Hepatocyte (in vitro differentiated cells): ENCODE data around the gene MVD. TPM values are rescaled to one million over a fixed set of nuclear protein-coding genes. Genes with fewer than 3 reads are reported as not detected.

Experiments
- DNase-seq: peaks from one replicate; pipeline ENCODE4 v3.0.0-alpha.2; 2016; ENCODE audit warnings: low spot score
- H2AFZ ChIP-seq: fragments of 200-600 bp; sonication (generic); 2 replicates; pipeline ENCODE4 v1.6.0; 2016; ENCODE audit warnings: antibody characterized with exemption, mild to moderate bottlenecking
- H3K27ac ChIP-seq: fragments of 200-600 bp; sonication (generic); 2 replicates; pipeline ENCODE4 v1.5.1; 2016; ENCODE audit warnings: mild to moderate bottlenecking
- H3K27me3 ChIP-seq: fragments of 200-600 bp; sonication (generic); 2 replicates; pipeline ENCODE4 v1.6.1; 2016
- H3K36me3 ChIP-seq: fragments of 200-600 bp; sonication (generic); replicated peaks from 2 replicates; pipeline ENCODE4 v1.5.1; 2016; ENCODE audit warnings: low read depth; ENCODE audit not compliant: insufficient read depth
- H3K4me1 ChIP-seq: fragments of 200-600 bp; sonication (generic); 2 replicates; pipeline ENCODE4 v1.5.1; 2016; ENCODE audit warnings: mild to moderate bottlenecking, moderate library complexity; ENCODE audit not compliant: insufficient read depth
- H3K4me2 ChIP-seq: fragments of 200-600 bp; sonication (generic); 2 replicates; pipeline ENCODE4 v1.6.0; 2016
- H3K4me3 ChIP-seq: fragments of 200-600 bp; sonication (generic); 2 replicates; pipeline ENCODE4 v1.5.1; 2016; ENCODE audit warnings: mild to moderate bottlenecking
- H3K79me2 ChIP-seq: fragments of 200-600 bp; sonication (generic); 2 replicates; pipeline ENCODE4 v1.6.0; 2017; ENCODE audit warnings: mild to moderate bottlenecking
- H3K9me2 ChIP-seq: fragments of 200-600 bp; sonication (generic); replicated peaks from 2 replicates; pipeline ENCODE4 v1.6.0; 2017; ENCODE audit warnings: mild to moderate bottlenecking; ENCODE audit not compliant: insufficient read depth
- H3K9me3 ChIP-seq: fragments of 200-600 bp; sonication (generic); 2 replicates; pipeline ENCODE4 v1.5.1; 2016; ENCODE audit warnings: low read depth, mild to moderate bottlenecking
- H4K20me1 ChIP-seq: fragments of 200-600 bp; sonication (generic); 2 replicates; pipeline ENCODE4 v1.6.0; 2016; ENCODE audit warnings: mild to moderate bottlenecking; ENCODE audit not compliant: insufficient read depth, poor library complexity, severe bottlenecking
- CTCF ChIP-seq: fragments of 200-600 bp; sonication (generic); IDR thresholded peaks from 2 replicates; pipeline ENCODE4 v1.5.1; 2016; ENCODE audit warnings: antibody characterized with exemption, mild to moderate bottlenecking; ENCODE audit not compliant: poor library complexity
- EZH2 ChIP-seq: fragments of 200-600 bp; sonication (generic); IDR thresholded peaks from 2 replicates; pipeline ENCODE4 v1.6.1; 2016; ENCODE audit warnings: antibody characterized with exemption, mild to moderate bottlenecking, borderline replicate concordance
- EZH2phosphoT487 ChIP-seq: fragments of 200-600 bp; sonication (generic); IDR thresholded peaks from one replicate; pipeline ENCODE4 v1.6.1; 2018; ENCODE audit warnings: antibody characterized with exemption, mild to moderate bottlenecking, low read depth, moderate library complexity; ENCODE audit not compliant: unreplicated experiment, severe bottlenecking
- WGBS: methylation state at CpG from one replicate; pipeline ENCODE4 v1.1.6; 2016; ENCODE audit warnings: low lambda C conversion rate; ENCODE audit errors: missing lambda C conversion rate; 5-methylcytosine and 5-hydroxymethylcytosine counted together
- polyA plus RNA-seq: library from polyadenylated mRNA; unstranded; fragments of >200 nt; fragmentation: Nextera tagmentation; extraction: Ambion mirVana; gene quantifications from 2 replicates; pipeline ENCODE4 v1.2.1, GENCODE V29; 2016
- total RNA-seq: library from RNA; depleted of rRNA; stranded (reverse); fragments of >200 nt; gene quantifications from 2 replicates; pipeline ENCODE4 v1.2.3, GENCODE V29; 2014

Gene MVD
- total and polyA plus RNA-seq, 2 experiments from 2014 or later, result 71.9 to 152 TPM

DNA sequence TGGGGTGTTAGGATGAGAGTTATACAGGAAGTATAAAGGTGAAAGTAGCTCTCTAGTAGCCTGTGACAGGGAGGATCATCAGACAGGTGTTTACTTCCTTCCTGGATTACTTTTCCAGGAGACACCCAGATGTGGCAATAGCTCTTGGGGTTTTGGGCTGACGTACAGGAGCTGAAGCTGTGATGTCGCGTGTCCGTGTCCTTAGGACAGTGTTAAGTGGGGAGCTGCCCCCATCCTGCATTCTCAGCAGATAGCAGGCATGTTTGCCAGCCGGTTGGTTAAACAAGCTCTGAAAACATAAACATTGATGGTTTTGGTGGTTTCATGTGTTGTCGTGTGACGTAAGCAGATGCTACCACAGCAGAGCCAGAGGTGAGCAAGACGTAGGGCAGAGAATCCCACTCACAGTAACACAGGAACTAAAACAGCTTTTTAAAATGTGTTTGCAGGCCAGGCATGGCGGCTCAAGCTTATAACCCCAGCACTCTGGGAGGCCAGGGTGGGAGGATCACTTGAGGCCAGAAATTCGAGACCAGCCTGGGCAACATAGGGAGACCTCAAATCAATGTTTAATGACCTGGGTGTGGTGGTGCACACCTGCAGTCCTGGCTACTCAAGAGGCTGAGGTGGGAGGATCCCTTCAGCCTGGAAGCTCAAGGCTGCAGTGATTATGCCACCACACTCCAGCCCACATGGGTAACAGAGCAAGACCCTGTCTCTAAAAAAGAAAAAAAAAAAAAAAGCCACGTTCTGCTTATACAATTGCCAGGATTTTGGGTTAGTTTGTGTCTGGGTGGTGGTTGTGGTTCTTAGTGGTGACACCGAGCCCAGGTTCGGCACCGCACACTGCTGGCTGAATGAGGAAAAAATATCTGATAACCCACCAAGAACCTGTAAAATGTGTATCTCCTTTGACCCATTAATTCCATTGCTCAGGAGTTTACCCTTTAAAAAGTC is 42.8 kb downstream of the MVD start:
- no peak for DNase-seq
- Histone ChIP-seq H2AFZ (no peak overlapping the region), H4K20me1 (peaks cover 7% of the 10 kb centered on the region), H3K27me3 (no peaks in the 10 kb centered on the region), H3K4me2 (no peak overlapping the region), H3K9me3 (no peaks in the 10 kb centered on the region), H3K9me2 (no peaks in the 10 kb centered on the region), H3K4me3 (no peak overlapping the region), H3K27ac (no peak overlapping the region), H3K79me2 (peaks cover 16% of the 10 kb centered on the region), H3K36me3 (no peaks in the 10 kb centered on the region), H3K4me1 (peaks cover 14% of the 10 kb centered on the region)
- TF ChIP-seq EZH2, result no peak
- TF ChIP-seq CTCF, result no peak
- no peak for TF ChIP-seq EZH2phosphoT487
- 85% methylated on average over 14 of the region's 14 CpGs for WGBS

- H3K36me3 ChIP-seq, result no peaks in the 10 kb centered on the region
- H3K9me2 ChIP-seq, result no peaks in the 10 kb centered on the region
- 93% methylated on average over 19 of the region's 19 CpGs for WGBS
- no peak overlapping the region for H3K27ac ChIP-seq
- H3K27me3 ChIP-seq, result no peaks in the 10 kb centered on the region
- no peak for DNase-seq
- no peak overlapping the region for H2AFZ ChIP-seq
- peaks cover 7% of the 10 kb centered on the region for H4K20me1 ChIP-seq
- no peak overlapping the region for H3K4me2 ChIP-seq
- H3K4me3 ChIP-seq, result no peak overlapping the region
- H3K79me2 ChIP-seq, result peaks cover 16% of the 10 kb centered on the region
- no peaks in the 10 kb centered on the region for H3K9me3 ChIP-seq
- TF ChIP-seq CTCF (no peak), EZH2phosphoT487 (no peak), EZH2 (no peak)
- peaks cover 14% of the 10 kb centered on the region for H3K4me1 ChIP-seq
Measured at GRCh38 chr16:88618956-88619667, 43.8 kb downstream of the MVD start.

GRCh38 chr16:88618182-88618955 is 44.5 kb downstream of the MVD start:
- H3K4me2 ChIP-seq, result no peak overlapping the region
- no peak for TF ChIP-seq EZH2
- TF ChIP-seq CTCF, result no peak
- no peak for TF ChIP-seq EZH2phosphoT487
- no peaks in the 10 kb centered on the region for H3K36me3 ChIP-seq
- H3K79me2 ChIP-seq, result peaks cover 16% of the 10 kb centered on the region
- peaks cover 8% of the 10 kb centered on the region for H4K20me1 ChIP-seq
- peaks cover 14% of the 10 kb centered on the region for H3K4me1 ChIP-seq
- H3K27ac ChIP-seq, result no peak overlapping the region
- no peaks in the 10 kb centered on the region for H3K9me2 ChIP-seq
- WGBS, result 73% methylated on average over 20 of the region's 20 CpGs
- DNase-seq, result no peak
- no peaks in the 10 kb centered on the region for H3K9me3 ChIP-seq
- H2AFZ ChIP-seq, result no peak overlapping the region
- no peak overlapping the region for H3K4me3 ChIP-seq
- no peaks in the 10 kb centered on the region for H3K27me3 ChIP-seq
